ENCODE data around the gene ZNF497. TPM values are rescaled to one million over a fixed set of nuclear protein-coding genes. Genes with fewer than 3 reads are reported as not detected.
A peak's percentile ranks its signal among the peaks of the same experiment; 100 is the strongest.

ZNF497 gene
- total RNA-seq, 6 donors from 2014 or later = 1.5 to 15.7 (median 4.0) TPM

DNA sequence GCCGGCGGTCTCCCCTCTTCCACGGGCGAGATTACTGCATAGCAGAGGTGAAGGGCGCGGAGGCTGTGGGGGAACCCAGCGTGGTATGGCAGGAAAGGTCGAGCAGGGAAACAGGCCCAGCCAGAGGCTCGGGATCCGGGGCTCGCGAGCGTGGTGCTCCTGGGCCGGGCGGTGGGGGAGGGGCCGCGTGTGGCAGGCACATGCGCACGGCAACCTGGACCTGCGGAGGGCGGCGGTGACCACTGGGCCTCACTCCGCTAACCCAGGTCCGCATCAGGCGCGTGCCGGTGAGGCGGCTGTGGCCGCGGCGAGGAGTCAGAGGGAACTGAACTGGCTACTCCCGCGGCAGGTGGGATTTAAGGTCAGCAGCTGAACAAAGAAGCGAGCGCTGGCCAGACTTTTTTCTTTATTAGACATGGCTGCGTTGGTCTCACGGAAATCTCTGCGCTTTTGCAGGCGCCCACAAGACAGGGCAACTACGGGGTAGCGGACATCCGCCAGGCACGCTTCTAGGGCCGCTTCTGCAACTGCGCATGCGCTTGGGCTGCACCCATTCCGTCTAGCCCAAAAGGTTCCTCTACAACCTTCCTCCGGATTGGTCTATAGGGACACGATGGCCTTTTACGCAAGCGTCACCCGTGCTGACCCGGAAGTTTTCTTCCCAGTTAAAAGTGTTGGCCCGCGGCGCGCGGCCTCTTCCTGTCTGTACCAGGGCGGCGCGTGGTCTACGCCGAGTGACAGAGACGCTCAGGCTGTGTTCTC lies 24.2 kb upstream of the ZNF497 start, which contains the start of gene RPS5:
Gene RPS5 (plus strand): TSS at position 694 of the 762 bp plus-strand sequence. CDS start 869 bp downstream, outside the sequence.
- WGBS, 2 donors = 0% methylated on average over 26 to 46 of the region's 64 CpGs
- H3K4me1 ChIP-seq = peaks cover 25 to 49% (median 33%) of the 10 kb centered on the region in 4 donors
- peak within 1 kb of the TSS; percentile 56 to 93 (median 80) for H3K4me3 ChIP-seq
- H3K36me3 ChIP-seq = peaks cover 4 to 33% (median 16%) of the 10 kb centered on the region in 4 donors
- no peaks in the 10 kb centered on the region for H3K27me3 ChIP-seq
- H3K9me3 ChIP-seq = no peaks in the 10 kb centered on the region
- TF ChIP-seq, protein P1, sequence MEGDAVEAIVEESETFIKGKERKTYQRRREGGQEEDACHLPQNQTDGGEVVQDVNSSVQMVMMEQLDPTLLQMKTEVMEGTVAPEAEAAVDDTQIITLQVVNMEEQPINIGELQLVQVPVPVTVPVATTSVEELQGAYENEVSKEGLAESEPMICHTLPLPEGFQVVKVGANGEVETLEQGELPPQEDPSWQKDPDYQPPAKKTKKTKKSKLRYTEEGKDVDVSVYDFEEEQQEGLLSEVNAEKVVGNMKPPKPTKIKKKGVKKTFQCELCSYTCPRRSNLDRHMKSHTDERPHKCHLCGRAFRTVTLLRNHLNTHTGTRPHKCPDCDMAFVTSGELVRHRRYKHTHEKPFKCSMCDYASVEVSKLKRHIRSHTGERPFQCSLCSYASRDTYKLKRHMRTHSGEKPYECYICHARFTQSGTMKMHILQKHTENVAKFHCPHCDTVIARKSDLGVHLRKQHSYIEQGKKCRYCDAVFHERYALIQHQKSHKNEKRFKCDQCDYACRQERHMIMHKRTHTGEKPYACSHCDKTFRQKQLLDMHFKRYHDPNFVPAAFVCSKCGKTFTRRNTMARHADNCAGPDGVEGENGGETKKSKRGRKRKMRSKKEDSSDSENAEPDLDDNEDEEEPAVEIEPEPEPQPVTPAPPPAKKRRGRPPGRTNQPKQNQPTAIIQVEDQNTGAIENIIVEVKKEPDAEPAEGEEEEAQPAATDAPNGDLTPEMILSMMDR (IDR thresholded peaks at IDR 0.05) = no peak
- TF ChIP-seq EP300 (IDR thresholded peaks at IDR 0.05) = peak in 1 of 4 donors; percentile 20
- peak; percentile 80 to 83 for TF ChIP-seq POLR2AphosphoS5 (IDR thresholded peaks at IDR 0.05)
- peak in 3 of 4 donors; percentile 59 to 84 (median 72) for TF ChIP-seq POLR2A (IDR thresholded peaks at IDR 0.05)
- DNase-seq (peak; percentile 95 to 96), ATAC-seq (ENCODE audit: low FRiP score in 2 of 2) (peak; percentile 96 to 97)
- peak within 1 kb of the TSS; percentile 90 to 98 (median 94) for H3K27ac ChIP-seq

DNA sequence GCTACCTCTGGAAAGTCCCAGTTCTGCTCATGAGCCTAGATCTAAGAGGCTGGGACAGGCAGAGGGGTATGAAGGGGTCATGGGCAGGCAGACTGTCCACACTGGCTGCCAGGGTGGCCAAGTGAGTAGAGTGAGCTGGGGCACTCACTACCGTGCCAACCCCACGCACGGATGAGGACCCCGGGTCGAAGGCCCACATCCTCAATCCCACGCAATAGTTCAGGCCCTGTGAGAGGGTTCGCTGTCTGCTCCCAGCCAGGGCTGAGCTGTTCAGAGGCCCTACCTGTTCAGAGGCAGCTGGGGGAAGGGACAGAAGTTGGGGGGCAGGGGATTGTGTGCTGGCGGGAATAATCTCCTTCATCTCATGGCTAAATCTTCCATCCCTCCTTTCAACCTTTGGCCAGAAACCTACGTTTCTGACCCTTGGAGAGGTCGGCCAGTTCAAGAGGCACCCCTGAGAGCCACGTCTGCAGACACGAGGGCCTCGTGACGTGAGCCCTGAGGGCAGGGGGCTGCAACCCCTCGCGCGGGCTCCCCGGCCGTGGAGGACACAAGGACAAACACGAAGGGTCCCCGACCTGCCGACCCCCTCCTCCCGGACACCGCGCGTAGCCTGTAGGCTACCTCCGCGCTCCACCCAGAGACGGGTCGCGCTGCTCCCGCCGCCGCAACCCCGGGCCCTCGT lies 23.5 kb upstream of the ZNF497 start:
- WGBS, 2 donors = 12 to 15% methylated on average over 17 to 24 of the region's 36 CpGs
- Histone ChIP-seq H3K27ac (peak overlapping the region; percentile 90 to 98 (median 94)), H3K4me1 (peaks cover 29 to 54% (median 37%) of the 10 kb centered on the region in 4 donors), H3K9me3 (no peaks in the 10 kb centered on the region), H3K4me3 (peak overlapping the region; percentile 56 to 93 (median 80)), H3K27me3 (no peaks in the 10 kb centered on the region), H3K36me3 (peaks cover 4 to 26% (median 12%) of the 10 kb centered on the region in 4 donors)
- ATAC-seq (ENCODE audit: low FRiP score in 2 of 2) (peak in 1 of 2 donors; percentile 34), DNase-seq (no peak)
- TF ChIP-seq POLR2A (IDR thresholded peaks at IDR 0.05) (no peak), EP300 (IDR thresholded peaks at IDR 0.05) (no peak), POLR2AphosphoS5 (IDR thresholded peaks at IDR 0.05) (no peak)
- TF ChIP-seq, protein P1 (IDR thresholded peaks at IDR 0.05) = no peak

DNA sequence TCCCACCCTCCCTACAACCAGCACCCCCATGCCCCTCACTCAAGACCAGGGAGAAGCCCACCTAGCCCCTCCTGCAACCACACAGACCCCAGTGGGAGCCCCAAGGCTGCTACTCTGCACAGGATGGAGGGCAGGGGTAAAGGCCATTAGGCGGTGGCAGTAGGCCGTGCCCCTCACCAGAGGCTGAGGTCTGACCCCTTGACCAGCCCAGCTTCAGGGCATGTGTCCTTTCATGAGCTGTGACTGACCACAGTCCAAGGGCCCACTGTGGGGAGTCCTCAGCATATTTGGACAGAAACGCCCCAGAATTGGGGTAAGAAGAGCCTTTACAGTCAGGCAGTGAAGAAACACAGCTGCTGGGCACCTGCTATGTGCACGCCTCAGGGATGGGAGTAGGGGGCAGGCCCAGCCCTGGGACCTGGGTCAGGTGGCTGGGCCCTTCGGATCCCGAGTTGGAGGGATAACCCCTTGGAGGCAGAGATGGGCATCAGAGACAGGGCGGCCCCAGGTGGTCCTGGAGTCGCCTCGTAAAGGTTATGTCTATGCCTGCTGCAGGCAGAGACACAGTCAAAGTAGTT lies 22.9 kb upstream of the ZNF497 start:
- 90% methylated on average over 9 of the region's 9 CpGs; no CpG with 5 or more reads in 1 of the 2 donors for WGBS, 2 donors
- DNase-seq (no peak), ATAC-seq (ENCODE audit: low FRiP score in 2 of 2) (no peak)
- H3K27me3 ChIP-seq = no peaks in the 10 kb centered on the region
- no peaks in the 10 kb centered on the region for H3K9me3 ChIP-seq
- peak overlapping the region in 3 of 4 donors; percentile 74 to 93 (median 85) for H3K4me3 ChIP-seq
- TF ChIP-seq, protein P1 (IDR thresholded peaks at IDR 0.05) = no peak
- TF ChIP-seq POLR2AphosphoS5 (IDR thresholded peaks at IDR 0.05) (no peak), EP300 (IDR thresholded peaks at IDR 0.05) (no peak), POLR2A (IDR thresholded peaks at IDR 0.05) (no peak)
- peak overlapping the region; percentile 90 to 98 (median 94) for H3K27ac ChIP-seq
- H3K36me3 ChIP-seq = peaks cover 4 to 20% (median 9%) of the 10 kb centered on the region in 4 donors
- peaks cover 30 to 50% (median 37%) of the 10 kb centered on the region in 4 donors for H3K4me1 ChIP-seq

DNA sequence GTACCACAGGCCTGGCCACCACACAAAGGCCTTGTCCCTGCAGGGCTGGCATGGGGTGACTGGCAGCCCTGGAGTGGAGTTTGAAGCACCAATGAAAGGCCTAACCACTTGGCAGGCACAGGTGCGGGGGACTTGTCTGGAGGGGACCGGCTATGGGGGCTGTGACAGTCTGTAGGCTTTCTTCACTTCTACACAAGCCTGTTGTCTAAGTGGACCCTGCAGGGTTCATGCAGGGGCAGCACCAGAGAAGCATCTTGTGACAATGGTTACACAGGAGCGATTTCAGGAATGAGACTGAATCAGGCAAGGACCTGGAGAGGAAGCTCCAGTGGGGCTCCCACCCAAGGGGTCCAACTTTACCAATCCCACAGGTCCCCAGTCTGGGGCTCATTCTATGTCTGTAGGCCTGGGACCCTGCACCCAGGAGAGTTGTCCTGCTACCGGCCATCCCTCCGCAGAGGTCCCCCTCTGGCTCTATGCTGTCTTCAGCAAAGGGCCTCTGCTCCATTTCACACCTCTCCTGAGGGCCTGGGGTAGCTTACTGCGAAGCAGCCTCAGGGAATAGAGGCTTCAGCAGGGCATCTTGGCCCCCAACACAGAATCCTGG lies 20.5 kb upstream of the ZNF497 start:
- Histone ChIP-seq H3K27ac (no peak overlapping the region), H3K27me3 (no peaks in the 10 kb centered on the region), H3K36me3 (peaks cover 0 to under 1% (median 0%) of the 10 kb centered on the region in 4 donors), H3K4me1 (peaks cover 31 to 54% (median 38%) of the 10 kb centered on the region in 4 donors), H3K9me3 (no peaks in the 10 kb centered on the region), H3K4me3 (no peak overlapping the region)
- ATAC-seq (ENCODE audit: low FRiP score in 2 of 2) = no peak
- no peak for DNase-seq
- TF ChIP-seq, protein P1 (IDR thresholded peaks at IDR 0.05) = no peak
- TF ChIP-seq POLR2A (IDR thresholded peaks at IDR 0.05) (no peak), POLR2AphosphoS5 (IDR thresholded peaks at IDR 0.05) (no peak), EP300 (IDR thresholded peaks at IDR 0.05) (no peak)
- 92 to 96% methylated on average over 4 to 6 of the region's 6 CpGs for WGBS, 2 donors

All from upper lobe of left lung (tissue), 6 donors.